GM23338 (cell line): ENCODE results near the gene SLC5A6. TPM values are rescaled to one million over a fixed set of nuclear protein-coding genes. Genes with fewer than 3 reads are reported as not detected.

ENCODE experiments used
- ATAC-seq: fragments of 200-7000 bp; cut with Tn5 transposase; 3 replicates; pipeline ENCODE4 v1.9.1; 2020
- DNase-seq: peaks from one replicate; pipeline ENCODE4 v3.0.0-alpha.2; 2015; ENCODE audit warnings: low spot score
- H2AFZ ChIP-seq: fragments of 200-600 bp; sonication (generic); 2 replicates; pipeline ENCODE4 v1.8.0; 2016; ENCODE audit warnings: antibody characterized with exemption, mild to moderate bottlenecking, moderate library complexity
- H3F3A ChIP-seq: fragments of 200-600 bp; sonication (generic); replicated peaks from 2 replicates; pipeline ENCODE4 v1.8.0; 2017; ENCODE audit warnings: antibody characterized with exemption, mixed run types, low read depth
- H3K27ac ChIP-seq: fragments of 200-600 bp; sonication (generic); 2 replicates; pipeline ENCODE4 v1.6.1; 2016; ENCODE audit warnings: low read depth
- H3K27me3 ChIP-seq: fragments of 200-600 bp; sonication (generic); 2 replicates; pipeline ENCODE4 v1.8.0; 2016; ENCODE audit warnings: mild to moderate bottlenecking, mixed run types, moderate library complexity; ENCODE audit not compliant: insufficient read depth
- H3K36me3 ChIP-seq: fragments of 200-600 bp; sonication (generic); 2 replicates; pipeline ENCODE4 v1.8.0; 2016; ENCODE audit warnings: mild to moderate bottlenecking; ENCODE audit not compliant: insufficient read depth
- H3K4me1 ChIP-seq: fragments of 200-600 bp; sonication (generic); 2 replicates; pipeline ENCODE4 v1.8.0; 2016; ENCODE audit warnings: mild to moderate bottlenecking, moderate library complexity; ENCODE audit not compliant: insufficient read depth
- H3K4me2 ChIP-seq: fragments of 200-600 bp; sonication (generic); 2 replicates; pipeline ENCODE4 v1.7.1; 2017; ENCODE audit warnings: mixed run types
- H3K4me3 ChIP-seq: fragments of 200-600 bp; sonication (generic); 2 replicates; pipeline ENCODE4 v1.6.1; 2016; ENCODE audit warnings: mixed run types
- H3K79me2 ChIP-seq: fragments of 200-600 bp; sonication (generic); replicated peaks from 2 replicates; pipeline ENCODE4 v1.8.0; 2017; ENCODE audit warnings: mild to moderate bottlenecking; ENCODE audit not compliant: insufficient read depth
- H3K9me2 ChIP-seq: fragments of 200-600 bp; sonication (generic); 2 replicates; pipeline ENCODE4 v1.8.0; 2017; ENCODE audit not compliant: insufficient read depth
- H4K20me1 ChIP-seq: fragments of 200-600 bp; sonication (generic); replicated peaks from 2 replicates; pipeline ENCODE4 v1.8.0; 2017; ENCODE audit warnings: mild to moderate bottlenecking; ENCODE audit not compliant: insufficient read depth
- H3K27ac Mint-ChIP-seq: 2 replicates; pipeline ENCODE4 v1.8.0; 2020; ENCODE audit warnings: inconsistent platforms, mild to moderate bottlenecking, moderate library complexity, mixed read lengths
- H3K27me3 Mint-ChIP-seq: 3 replicates; pipeline ENCODE4 v1.8.0; 2022; ENCODE audit warnings: low read depth, mild to moderate bottlenecking, moderate library complexity, mixed read lengths, inconsistent platforms; ENCODE audit not compliant: insufficient read depth, poor library complexity
- H3K36me3 Mint-ChIP-seq: 3 replicates; pipeline ENCODE4 v1.8.0; 2021; ENCODE audit warnings: low read depth, mild to moderate bottlenecking, inconsistent platforms, moderate library complexity, mixed read lengths
- H3K4me1 Mint-ChIP-seq: 3 replicates; pipeline ENCODE4 v1.8.0; 2020; ENCODE audit warnings: mild to moderate bottlenecking, inconsistent platforms, mixed read lengths
- H3K4me3 Mint-ChIP-seq: 3 replicates; pipeline ENCODE4 v1.8.0; 2021; ENCODE audit warnings: moderate library complexity, mild to moderate bottlenecking, inconsistent platforms, mixed read lengths
- H3K9me3 Mint-ChIP-seq: 3 replicates; pipeline ENCODE4 v1.8.0; 2020; ENCODE audit warnings: moderate library complexity, mild to moderate bottlenecking, inconsistent platforms, mixed read lengths
- CREB1 ChIP-seq: fragments of 250-450 bp; sonication (Bioruptor Pico); IDR thresholded peaks from 2 replicates; pipeline ENCODE4 v1.5.0; 2020; ENCODE audit warnings: low read depth, mild to moderate bottlenecking, moderate library complexity
- EZH2 ChIP-seq: fragments of 200-600 bp; sonication (generic); IDR thresholded peaks from one replicate; pipeline ENCODE4 v1.8.0; 2017; ENCODE audit warnings: antibody characterized with exemption, mild to moderate bottlenecking, low read depth; ENCODE audit not compliant: unreplicated experiment
- EZH2phosphoT487 ChIP-seq: fragments of 200-600 bp; sonication (generic); IDR thresholded peaks from one replicate; pipeline ENCODE4 v1.8.1; 2018; ENCODE audit warnings: antibody characterized with exemption; ENCODE audit not compliant: unreplicated experiment
- JUNB ChIP-seq: IDR thresholded peaks from one replicate; pipeline ENCODE4 v1.6.1; 2016; ENCODE audit warnings: antibody characterized with exemption; ENCODE audit not compliant: unreplicated experiment
- NANOG ChIP-seq: IDR thresholded peaks from 2 replicates; pipeline ENCODE4 v1.6.1; 2016; ENCODE audit warnings: antibody characterized with exemption, borderline replicate concordance
- POLR2AphosphoS5 ChIP-seq: IDR thresholded peaks from 2 replicates; pipeline ENCODE4 v1.6.1; 2016; ENCODE audit warnings: antibody characterized with exemption, low read depth
- STAT1 ChIP-seq: IDR thresholded peaks from one replicate; pipeline ENCODE4 v1.6.1; 2016; ENCODE audit warnings: antibody characterized with exemption; ENCODE audit not compliant: unreplicated experiment
- ZNF114 ChIP-seq: fragments of 250-450 bp; sonication (Bioruptor Pico); IDR thresholded peaks from 2 replicates; pipeline ENCODE4 v1.5.0; 2020; ENCODE audit warnings: mild to moderate bottlenecking, moderate library complexity
- ZNF331 ChIP-seq: fragments of 250-450 bp; sonication (Bioruptor Pico); IDR thresholded peaks from 2 replicates; pipeline ENCODE4 v1.5.0; 2020; ENCODE audit warnings: low read depth, mild to moderate bottlenecking, moderate library complexity
- polyA plus RNA-seq: library from polyadenylated mRNA; unstranded; fragments of >200 nt; fragmentation: Nextera tagmentation; extraction: Ambion mirVana; gene quantifications from 2 replicates; pipeline ENCODE4 v1.2.1, GENCODE V29; 2016
- total RNA-seq: library from RNA; depleted of rRNA; stranded (reverse); fragments of >200 nt; shearing (Covaris generic); gene quantifications from 2 replicates; pipeline ENCODE4 v1.2.3, GENCODE V29; 2014
- TF ChIP-seq, protein P1 (sequence below): IDR thresholded peaks from 2 replicates; pipeline ENCODE4 v1.6.1; 2016; ENCODE audit warnings: antibody characterized with exemption
- TF ChIP-seq, protein P2 (sequence below), 2 experiments: fragments of 200-600 bp in 1 of 2; sonication (generic) in 1 of 2; conservative IDR thresholded peaks; 2 replicates each; pipeline versions ENCODE4 v1.5.1 to v1.6.1; 2016 to 2017; ENCODE audit warnings: antibody characterized with exemption in 2 of 2, low read depth in 2 of 2, mild to moderate bottlenecking in 2 of 2, moderate library complexity in 1 of 2
- TF ChIP-seq, protein P3 (sequence below): IDR thresholded peaks from one replicate; pipeline ENCODE4 v1.6.1; 2018; ENCODE audit warnings: antibody characterized with exemption; ENCODE audit not compliant: unreplicated experiment
- TF ChIP-seq, protein P4 (sequence below): fragments of 250-450 bp; sonication (Bioruptor Pico); IDR thresholded peaks from 2 replicates; pipeline ENCODE4 v1.5.0; 2020; ENCODE audit warnings: mild to moderate bottlenecking, moderate library complexity

The SLC5A6 gene
- total and polyA plus RNA-seq, 2 experiments from 2014 or later, result 44.3 to 153 TPM

DNA sequence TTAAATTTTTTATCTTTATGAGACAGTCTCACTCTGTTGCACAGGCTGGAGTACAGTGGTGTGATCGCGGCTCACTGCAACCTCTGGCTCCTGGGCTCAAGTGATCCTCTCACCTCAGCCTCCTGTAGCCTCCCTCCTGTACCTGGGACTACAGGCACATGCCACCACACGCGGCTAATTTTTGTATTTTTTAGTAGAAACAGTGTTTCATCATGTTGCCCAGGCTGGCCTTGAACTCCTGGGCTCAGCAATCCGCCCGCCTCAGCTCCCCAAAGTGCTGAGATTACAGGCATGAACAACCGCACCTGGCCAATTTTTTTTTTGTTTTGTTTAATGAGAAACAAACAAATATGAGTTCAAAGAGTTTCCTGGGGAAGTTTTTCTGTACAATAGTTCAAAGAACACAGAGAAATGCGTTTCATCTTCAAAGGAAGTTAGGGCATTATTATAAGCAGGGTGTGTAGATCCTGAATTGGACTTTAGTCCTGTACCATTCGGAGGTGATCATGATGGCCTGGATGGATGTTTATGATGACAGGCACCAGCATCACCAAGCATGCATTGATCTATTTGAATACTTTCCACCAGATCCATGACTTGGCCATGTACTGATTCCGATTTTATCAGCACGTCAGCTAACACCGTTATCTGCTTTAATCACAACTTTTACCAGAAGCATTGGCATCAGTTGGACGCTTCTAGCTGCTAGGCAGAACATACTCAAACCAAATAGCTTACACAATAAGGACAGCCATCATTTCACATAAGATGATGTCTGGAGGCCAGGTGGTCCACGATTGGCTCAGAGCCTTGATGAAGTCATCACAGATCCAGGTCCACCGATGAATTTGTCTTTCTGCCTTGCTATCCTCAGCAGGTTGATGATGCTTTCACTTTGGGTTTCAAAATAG, 34.4 kb downstream of the SLC5A6 start:
- H3K9me3 Mint-ChIP-seq, result no peaks in the 10 kb centered on the region
- peak overlapping the region; percentile 59; the same call in 1 of the 2 replicates for H2AFZ ChIP-seq
- no peak overlapping the region for H3K27ac Mint-ChIP-seq
- no peak overlapping the region for H3K27ac ChIP-seq
- DNase-seq, result no peak
- H3K27me3 ChIP-seq, result no peaks in the 10 kb centered on the region
- H3K4me2 ChIP-seq, result no peak overlapping the region
- peaks cover 3% of the 10 kb centered on the region; the same call in 1 of the 3 replicates for H3K4me1 Mint-ChIP-seq
- no peaks in the 10 kb centered on the region for H3K9me2 ChIP-seq
- no peak for ATAC-seq
- H3K4me3 ChIP-seq, result no peak overlapping the region
- no peaks in the 10 kb centered on the region for H3K79me2 ChIP-seq
- no peak overlapping the region for H3K4me3 Mint-ChIP-seq
- H3F3A ChIP-seq, result no peaks in the 10 kb centered on the region
- TF ChIP-seq ZNF331 (CRISPR knock-in tag) (no peak), EZH2phosphoT487 (no peak), NANOG (no peak), STAT1 (no peak), POLR2AphosphoS5 (no peak), ZNF114 (no peak), JUNB (no peak), CREB1 (CRISPR knock-in tag) (no peak), EZH2 (no peak)
- TF ChIP-seq, protein P1, sequence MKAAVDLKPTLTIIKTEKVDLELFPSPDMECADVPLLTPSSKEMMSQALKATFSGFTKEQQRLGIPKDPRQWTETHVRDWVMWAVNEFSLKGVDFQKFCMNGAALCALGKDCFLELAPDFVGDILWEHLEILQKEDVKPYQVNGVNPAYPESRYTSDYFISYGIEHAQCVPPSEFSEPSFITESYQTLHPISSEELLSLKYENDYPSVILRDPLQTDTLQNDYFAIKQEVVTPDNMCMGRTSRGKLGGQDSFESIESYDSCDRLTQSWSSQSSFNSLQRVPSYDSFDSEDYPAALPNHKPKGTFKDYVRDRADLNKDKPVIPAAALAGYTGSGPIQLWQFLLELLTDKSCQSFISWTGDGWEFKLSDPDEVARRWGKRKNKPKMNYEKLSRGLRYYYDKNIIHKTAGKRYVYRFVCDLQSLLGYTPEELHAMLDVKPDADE, result no peak
- TF ChIP-seq, protein P2, sequence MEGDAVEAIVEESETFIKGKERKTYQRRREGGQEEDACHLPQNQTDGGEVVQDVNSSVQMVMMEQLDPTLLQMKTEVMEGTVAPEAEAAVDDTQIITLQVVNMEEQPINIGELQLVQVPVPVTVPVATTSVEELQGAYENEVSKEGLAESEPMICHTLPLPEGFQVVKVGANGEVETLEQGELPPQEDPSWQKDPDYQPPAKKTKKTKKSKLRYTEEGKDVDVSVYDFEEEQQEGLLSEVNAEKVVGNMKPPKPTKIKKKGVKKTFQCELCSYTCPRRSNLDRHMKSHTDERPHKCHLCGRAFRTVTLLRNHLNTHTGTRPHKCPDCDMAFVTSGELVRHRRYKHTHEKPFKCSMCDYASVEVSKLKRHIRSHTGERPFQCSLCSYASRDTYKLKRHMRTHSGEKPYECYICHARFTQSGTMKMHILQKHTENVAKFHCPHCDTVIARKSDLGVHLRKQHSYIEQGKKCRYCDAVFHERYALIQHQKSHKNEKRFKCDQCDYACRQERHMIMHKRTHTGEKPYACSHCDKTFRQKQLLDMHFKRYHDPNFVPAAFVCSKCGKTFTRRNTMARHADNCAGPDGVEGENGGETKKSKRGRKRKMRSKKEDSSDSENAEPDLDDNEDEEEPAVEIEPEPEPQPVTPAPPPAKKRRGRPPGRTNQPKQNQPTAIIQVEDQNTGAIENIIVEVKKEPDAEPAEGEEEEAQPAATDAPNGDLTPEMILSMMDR (conservative IDR thresholded peaks at IDR 0.05; ENCODE audit: low read depth in 2 of 2), result no peak
- TF ChIP-seq, protein P3, sequence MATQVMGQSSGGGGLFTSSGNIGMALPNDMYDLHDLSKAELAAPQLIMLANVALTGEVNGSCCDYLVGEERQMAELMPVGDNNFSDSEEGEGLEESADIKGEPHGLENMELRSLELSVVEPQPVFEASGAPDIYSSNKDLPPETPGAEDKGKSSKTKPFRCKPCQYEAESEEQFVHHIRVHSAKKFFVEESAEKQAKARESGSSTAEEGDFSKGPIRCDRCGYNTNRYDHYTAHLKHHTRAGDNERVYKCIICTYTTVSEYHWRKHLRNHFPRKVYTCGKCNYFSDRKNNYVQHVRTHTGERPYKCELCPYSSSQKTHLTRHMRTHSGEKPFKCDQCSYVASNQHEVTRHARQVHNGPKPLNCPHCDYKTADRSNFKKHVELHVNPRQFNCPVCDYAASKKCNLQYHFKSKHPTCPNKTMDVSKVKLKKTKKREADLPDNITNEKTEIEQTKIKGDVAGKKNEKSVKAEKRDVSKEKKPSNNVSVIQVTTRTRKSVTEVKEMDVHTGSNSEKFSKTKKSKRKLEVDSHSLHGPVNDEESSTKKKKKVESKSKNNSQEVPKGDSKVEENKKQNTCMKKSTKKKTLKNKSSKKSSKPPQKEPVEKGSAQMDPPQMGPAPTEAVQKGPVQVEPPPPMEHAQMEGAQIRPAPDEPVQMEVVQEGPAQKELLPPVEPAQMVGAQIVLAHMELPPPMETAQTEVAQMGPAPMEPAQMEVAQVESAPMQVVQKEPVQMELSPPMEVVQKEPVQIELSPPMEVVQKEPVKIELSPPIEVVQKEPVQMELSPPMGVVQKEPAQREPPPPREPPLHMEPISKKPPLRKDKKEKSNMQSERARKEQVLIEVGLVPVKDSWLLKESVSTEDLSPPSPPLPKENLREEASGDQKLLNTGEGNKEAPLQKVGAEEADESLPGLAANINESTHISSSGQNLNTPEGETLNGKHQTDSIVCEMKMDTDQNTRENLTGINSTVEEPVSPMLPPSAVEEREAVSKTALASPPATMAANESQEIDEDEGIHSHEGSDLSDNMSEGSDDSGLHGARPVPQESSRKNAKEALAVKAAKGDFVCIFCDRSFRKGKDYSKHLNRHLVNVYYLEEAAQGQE, result no peak
- TF ChIP-seq, protein P4, sequence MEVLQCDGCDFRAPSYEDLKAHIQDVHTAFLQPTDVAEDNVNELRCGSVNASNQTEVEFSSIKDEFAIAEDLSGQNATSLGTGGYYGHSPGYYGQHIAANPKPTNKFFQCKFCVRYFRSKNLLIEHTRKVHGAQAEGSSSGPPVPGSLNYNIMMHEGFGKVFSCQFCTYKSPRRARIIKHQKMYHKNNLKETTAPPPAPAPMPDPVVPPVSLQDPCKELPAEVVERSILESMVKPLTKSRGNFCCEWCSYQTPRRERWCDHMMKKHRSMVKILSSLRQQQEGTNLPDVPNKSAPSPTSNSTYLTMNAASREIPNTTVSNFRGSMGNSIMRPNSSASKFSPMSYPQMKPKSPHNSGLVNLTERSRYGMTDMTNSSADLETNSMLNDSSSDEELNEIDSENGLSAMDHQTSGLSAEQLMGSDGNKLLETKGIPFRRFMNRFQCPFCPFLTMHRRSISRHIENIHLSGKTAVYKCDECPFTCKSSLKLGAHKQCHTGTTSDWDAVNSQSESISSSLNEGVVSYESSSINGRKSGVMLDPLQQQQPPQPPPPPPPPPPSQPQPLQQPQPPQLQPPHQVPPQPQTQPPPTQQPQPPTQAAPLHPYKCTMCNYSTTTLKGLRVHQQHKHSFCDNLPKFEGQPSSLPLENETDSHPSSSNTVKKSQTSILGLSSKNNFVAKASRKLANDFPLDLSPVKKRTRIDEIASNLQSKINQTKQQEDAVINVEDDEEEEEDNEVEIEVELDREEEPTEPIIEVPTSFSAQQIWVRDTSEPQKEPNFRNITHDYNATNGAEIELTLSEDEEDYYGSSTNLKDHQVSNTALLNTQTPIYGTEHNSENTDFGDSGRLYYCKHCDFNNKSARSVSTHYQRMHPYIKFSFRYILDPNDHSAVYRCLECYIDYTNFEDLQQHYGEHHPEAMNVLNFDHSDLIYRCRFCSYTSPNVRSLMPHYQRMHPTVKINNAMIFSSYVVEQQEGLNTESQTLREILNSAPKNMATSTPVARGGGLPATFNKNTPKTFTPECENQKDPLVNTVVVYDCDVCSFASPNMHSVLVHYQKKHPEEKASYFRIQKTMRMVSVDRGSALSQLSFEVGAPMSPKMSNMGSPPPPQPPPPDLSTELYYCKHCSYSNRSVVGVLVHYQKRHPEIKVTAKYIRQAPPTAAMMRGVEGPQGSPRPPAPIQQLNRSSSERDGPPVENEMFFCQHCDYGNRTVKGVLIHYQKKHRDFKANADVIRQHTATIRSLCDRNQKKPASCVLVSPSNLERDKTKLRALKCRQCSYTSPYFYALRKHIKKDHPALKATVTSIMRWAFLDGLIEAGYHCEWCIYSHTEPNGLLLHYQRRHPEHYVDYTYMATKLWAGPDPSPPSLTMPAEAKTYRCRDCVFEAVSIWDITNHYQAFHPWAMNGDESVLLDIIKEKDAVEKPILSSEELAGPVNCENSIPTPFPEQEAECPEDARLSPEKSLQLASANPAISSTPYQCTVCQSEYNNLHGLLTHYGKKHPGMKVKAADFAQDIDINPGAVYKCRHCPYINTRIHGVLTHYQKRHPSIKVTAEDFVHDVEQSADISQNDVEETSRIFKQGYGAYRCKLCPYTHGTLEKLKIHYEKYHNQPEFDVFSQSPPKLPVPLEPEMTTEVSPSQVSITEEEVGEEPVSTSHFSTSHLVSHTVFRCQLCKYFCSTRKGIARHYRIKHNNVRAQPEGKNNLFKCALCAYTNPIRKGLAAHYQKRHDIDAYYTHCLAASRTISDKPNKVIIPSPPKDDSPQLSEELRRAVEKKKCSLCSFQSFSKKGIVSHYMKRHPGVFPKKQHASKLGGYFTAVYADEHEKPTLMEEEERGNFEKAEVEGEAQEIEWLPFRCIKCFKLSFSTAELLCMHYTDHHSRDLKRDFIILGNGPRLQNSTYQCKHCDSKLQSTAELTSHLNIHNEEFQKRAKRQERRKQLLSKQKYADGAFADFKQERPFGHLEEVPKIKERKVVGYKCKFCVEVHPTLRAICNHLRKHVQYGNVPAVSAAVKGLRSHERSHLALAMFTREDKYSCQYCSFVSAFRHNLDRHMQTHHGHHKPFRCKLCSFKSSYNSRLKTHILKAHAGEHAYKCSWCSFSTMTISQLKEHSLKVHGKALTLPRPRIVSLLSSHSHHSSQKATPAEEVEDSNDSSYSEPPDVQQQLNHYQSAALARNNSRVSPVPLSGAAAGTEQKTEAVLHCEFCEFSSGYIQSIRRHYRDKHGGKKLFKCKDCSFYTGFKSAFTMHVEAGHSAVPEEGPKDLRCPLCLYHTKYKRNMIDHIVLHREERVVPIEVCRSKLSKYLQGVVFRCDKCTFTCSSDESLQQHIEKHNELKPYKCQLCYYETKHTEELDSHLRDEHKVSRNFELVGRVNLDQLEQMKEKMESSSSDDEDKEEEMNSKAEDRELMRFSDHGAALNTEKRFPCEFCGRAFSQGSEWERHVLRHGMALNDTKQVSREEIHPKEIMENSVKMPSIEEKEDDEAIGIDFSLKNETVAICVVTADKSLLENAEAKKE (CRISPR knock-in tag), result no peak
- H3K36me3 ChIP-seq, result no peaks in the 10 kb centered on the region
- H3K36me3 Mint-ChIP-seq, result no peaks in the 10 kb centered on the region
- no peaks in the 10 kb centered on the region for H4K20me1 ChIP-seq
- no peaks in the 10 kb centered on the region for H3K4me1 ChIP-seq
- H3K27me3 Mint-ChIP-seq, result no peaks in the 10 kb centered on the region
